ENCODE results near the gene XPO5. TPM values are rescaled to one million over a fixed set of nuclear protein-coding genes. Genes with fewer than 3 reads are reported as not detected.
A peak's percentile ranks its signal among the peaks of the same experiment; 100 is the strongest.

The XPO5 gene
- total RNA-seq, 1 experiment from 2014 or later: 114 TPM

- no peak overlapping the region for H2BK20ac ChIP-seq (ENCODE audit: low read depth, low read length, poor library complexity, severe bottlenecking)
- DNase-seq: no peak
- H3K4ac ChIP-seq (ENCODE audit: low read depth, low read length): no peak overlapping the region
- no peak overlapping the region for H3K27ac ChIP-seq (ENCODE audit: insufficient read length, low read depth, low read length)
- peaks cover 21 to 31% of the 10 kb centered on the region in 2 experiments for H3K4me1 Mint-ChIP-seq
- H2BK15ac ChIP-seq (ENCODE audit: low read depth, low read length): no peak overlapping the region
- no peak overlapping the region for H4K91ac ChIP-seq (ENCODE audit: insufficient read length, low read depth, low read length)
- no peak overlapping the region for H2BK12ac ChIP-seq (ENCODE audit: insufficient read length, low read depth, low read length)
- peak overlapping the region; percentile 61 to 86 for H3K4me3 Mint-ChIP-seq
- peaks cover 18 to 47% (median 32%) of the 10 kb centered on the region in 3 experiments for H3K36me3 Mint-ChIP-seq (ENCODE audit: insufficient read depth in 1 of 3, low read depth in 3 of 3)
- no peaks in the 10 kb centered on the region for H3K79me2 ChIP-seq (ENCODE audit: insufficient read depth, low read length)
- no peak overlapping the region for H3K56ac ChIP-seq (ENCODE audit: insufficient read length, low read depth, low read length)
- no peaks in the 10 kb centered on the region for H4K20me1 ChIP-seq (ENCODE audit: control insufficient read depth, insufficient read depth, insufficient read length)
- no peak overlapping the region for H3T11ph ChIP-seq (ENCODE audit: low read length)
- no peak overlapping the region for H3K23ac ChIP-seq (ENCODE audit: insufficient read length, low read depth, low read length)
- no peak overlapping the region for H3K9ac ChIP-seq (ENCODE audit: extremely low read depth, insufficient read length, low read length)
- H3K27ac Mint-ChIP-seq: no peak overlapping the region
- no peak overlapping the region for H4K8ac ChIP-seq (replicated peaks; ENCODE audit: insufficient read length, low read depth, low read length)
- peaks cover 28% of the 10 kb centered on the region for H3K27me3 Mint-ChIP-seq (ENCODE audit: low read depth)
- no peak overlapping the region for H3K18ac ChIP-seq (ENCODE audit: insufficient read length, low read depth, low read length)
- H3K79me1 ChIP-seq (ENCODE audit: insufficient read depth, low read depth, low read length, poor library complexity, severe bottlenecking): no peaks in the 10 kb centered on the region
- peaks cover 5% of the 10 kb centered on the region for H3K23me2 ChIP-seq (ENCODE audit: insufficient read length, low read depth, low read length, poor library complexity, severe bottlenecking)
- WGBS (ENCODE audit: extremely low coverage, insufficient read length, low lambda C conversion rate): no CpG with 5 or more reads among the region's 69 CpGs
- H3K27me3 ChIP-seq (ENCODE audit: insufficient read depth, low read length): peaks cover 8% of the 10 kb centered on the region; the same call in 1 of the 2 replicates
- H2BK120ac ChIP-seq (ENCODE audit: low read depth, low read length, poor library complexity, severe bottlenecking): no peak overlapping the region
- peak overlapping the region; percentile 28 for H3K4me2 ChIP-seq (ENCODE audit: insufficient read depth, insufficient read length, low read length)
- no peaks in the 10 kb centered on the region for H3K4me1 ChIP-seq (ENCODE audit: insufficient read depth, low read length)
- no peak overlapping the region for H2BK5ac ChIP-seq (ENCODE audit: insufficient read length, low read length)
- H4K5ac ChIP-seq (ENCODE audit: insufficient read length, low read depth, low read length): no peak overlapping the region
- no peaks in the 10 kb centered on the region for H3K9me3 ChIP-seq (ENCODE audit: control insufficient read depth, low read depth, low read length)
- H2AK5ac ChIP-seq (ENCODE audit: insufficient read length, low read length): no peak overlapping the region
- H3K14ac ChIP-seq (ENCODE audit: insufficient read depth, low read length): no peak overlapping the region
- 0 out of 3 replicates have a peak, but pooled peaks have one; percentile 24 for TF ChIP-seq CTCF (conservative IDR thresholded peaks at IDR 0.05)
- H2AFZ ChIP-seq (ENCODE audit: low read length): no peak overlapping the region
- H3K9me3 Mint-ChIP-seq: peaks cover 2 to 3% of the 10 kb centered on the region in 2 experiments; a peak in 3 of 5 replicates
Measured at GRCh38 chr6:43509142-43509983, 66.5 kb downstream of the XPO5 start.
